DND-41 (cell line): ENCODE results near the gene NPTN.

Experiments
- ATAC-seq: fragments of 200-7000 bp; cut with Tn5 transposase; 3 replicates; pipeline ENCODE4 v1.9.1; 2021; ENCODE audit warnings: low read depth; ENCODE audit not compliant: insufficient read depth
- DNase-seq: peaks from one replicate; pipeline ENCODE4 v3.0.0-alpha.2; 2020
- H2AFZ ChIP-seq: 2 replicates; pipeline ENCODE4 v1.6.0; 2012; ENCODE audit warnings: low read depth, low read length
- H3K27ac ChIP-seq: 2 replicates; pipeline ENCODE4 v1.5.1; 2012; ENCODE audit warnings: low read length, inconsistent platforms
- H3K27me3 ChIP-seq: fragments of 200-600 bp; sonication (generic); 2 replicates; pipeline ENCODE4 v1.6.0; 2012; ENCODE audit warnings: low read length, mild to moderate bottlenecking, inconsistent platforms; ENCODE audit not compliant: insufficient read depth, poor library complexity
- H3K36me3 ChIP-seq: 2 replicates; pipeline ENCODE4 v1.5.1; 2012; ENCODE audit warnings: low read length, inconsistent platforms; ENCODE audit not compliant: insufficient read depth
- H3K4me1 ChIP-seq: 2 replicates; pipeline ENCODE4 v1.5.1; 2012; ENCODE audit warnings: mild to moderate bottlenecking, low read length; ENCODE audit not compliant: insufficient read depth
- H3K4me2 ChIP-seq: 2 replicates; pipeline ENCODE4 v1.6.0; 2012; ENCODE audit warnings: mild to moderate bottlenecking, moderate library complexity, low read length, inconsistent platforms; ENCODE audit not compliant: insufficient read depth
- H3K4me3 ChIP-seq, 2 experiments: fragments of 200-600 bp in 1 of 2; shearing (Covaris generic) in 1 of 2; 2 replicates each; pipeline ENCODE4 v1.5.1; 2012 to 2016; ENCODE audit warnings: inconsistent platforms in 2 of 2, low read length in 2 of 2, mild to moderate bottlenecking in 2 of 2, low read depth in 1 of 2, moderate library complexity in 1 of 2
- H3K79me2 ChIP-seq: 2 replicates; pipeline ENCODE4 v1.6.0; 2012; ENCODE audit warnings: low read length, inconsistent platforms; ENCODE audit not compliant: insufficient read depth
- H3K9ac ChIP-seq: 2 replicates; pipeline ENCODE4 v1.6.0; 2012; ENCODE audit warnings: low read depth, mild to moderate bottlenecking, inconsistent platforms, low read length, moderate library complexity
- H3K9me3 ChIP-seq: 2 replicates; pipeline ENCODE4 v1.5.1; 2012; ENCODE audit warnings: low read length, moderate library complexity, mild to moderate bottlenecking, inconsistent platforms; ENCODE audit not compliant: insufficient read depth, severe bottlenecking
- H4K20me1 ChIP-seq: 2 replicates; pipeline ENCODE4 v1.6.0; 2012; ENCODE audit warnings: low read length; ENCODE audit not compliant: insufficient read depth
- CTCF ChIP-seq: IDR thresholded peaks from 2 replicates; pipeline ENCODE4 v1.5.1; 2012; ENCODE audit warnings: borderline replicate concordance, low read length, moderate library complexity, mild to moderate bottlenecking; ENCODE audit not compliant: poor library complexity, severe bottlenecking; ENCODE audit errors: extremely low read depth
- EZH2 ChIP-seq: IDR thresholded peaks from 3 replicates; pipeline ENCODE4 v1.6.1; 2012; ENCODE audit warnings: borderline replicate concordance, low read depth, mild to moderate bottlenecking, moderate library complexity, low read length, inconsistent platforms; ENCODE audit not compliant: severe bottlenecking

NPTN gene

GRCh38 chr15:73572296-73572695 lies 60.9 kb downstream of the NPTN start:
- Histone ChIP-seq H3K36me3 (peaks cover 72% of the 10 kb centered on the region), H3K79me2 (no peaks in the 10 kb centered on the region)
- TF ChIP-seq EZH2 (no peak), CTCF (no peak)

GRCh38 chr15:73571346-73571745 lies 61.8 kb downstream of the NPTN start:
- Histone ChIP-seq H3K4me1 (no peaks in the 10 kb centered on the region), H3K4me2 (no peak overlapping the region), H3K27ac (no peak overlapping the region), H3K9me3 (no peaks in the 10 kb centered on the region), H4K20me1 (no peaks in the 10 kb centered on the region), H3K79me2 (no peaks in the 10 kb centered on the region), H3K4me3 (no peak overlapping the region), H2AFZ (no peak overlapping the region), H3K9ac (no peak overlapping the region), H3K36me3 (peaks cover 76% of the 10 kb centered on the region), H3K27me3 (no peaks in the 10 kb centered on the region)
- ATAC-seq, result no peak
- TF ChIP-seq CTCF, result no peak
- TF ChIP-seq EZH2, result no peak
- no peak for DNase-seq

More at GRCh38 chr15:73572296-73572695, 60.9 kb downstream of the NPTN start:
- H3K4me2 ChIP-seq, result no peak overlapping the region
- DNase-seq, result no peak
- H3K9me3 ChIP-seq, result no peaks in the 10 kb centered on the region
- no peaks in the 10 kb centered on the region for H3K27me3 ChIP-seq
- no peak overlapping the region for H3K27ac ChIP-seq
- no peak overlapping the region for H2AFZ ChIP-seq
- H3K4me3 ChIP-seq, result no peak overlapping the region
- H4K20me1 ChIP-seq, result no peaks in the 10 kb centered on the region
- ATAC-seq, result no peak
- H3K4me1 ChIP-seq, result no peaks in the 10 kb centered on the region
- no peak overlapping the region for H3K9ac ChIP-seq

- DNase-seq, result no peak
Observed at GRCh38 chr15:73570355-73571032, 62.7 kb downstream of the NPTN start.

More at GRCh38 chr15:73570355-73571032, 62.7 kb downstream of the NPTN start:
- TF ChIP-seq EZH2 (no peak), CTCF (no peak)
- no peak overlapping the region for H3K27ac ChIP-seq
- H2AFZ ChIP-seq, result no peak overlapping the region
- peaks cover 68% of the 10 kb centered on the region for H3K36me3 ChIP-seq
- H3K4me2 ChIP-seq, result no peak overlapping the region
- no peaks in the 10 kb centered on the region for H3K4me1 ChIP-seq
- H4K20me1 ChIP-seq, result no peaks in the 10 kb centered on the region
- H3K9me3 ChIP-seq, result no peaks in the 10 kb centered on the region
- no peak overlapping the region for H3K4me3 ChIP-seq
- no peak for ATAC-seq
- H3K79me2 ChIP-seq, result no peaks in the 10 kb centered on the region
- no peak overlapping the region for H3K9ac ChIP-seq
- H3K27me3 ChIP-seq, result no peaks in the 10 kb centered on the region
